ENCODE results near the gene STOX1.
"Not testable (repeated sequence)": the region's sequence is repeated elsewhere in the genome, so short reads cannot be mapped to it uniquely, and the experiment has no call there.

Gene STOX1

DNA sequence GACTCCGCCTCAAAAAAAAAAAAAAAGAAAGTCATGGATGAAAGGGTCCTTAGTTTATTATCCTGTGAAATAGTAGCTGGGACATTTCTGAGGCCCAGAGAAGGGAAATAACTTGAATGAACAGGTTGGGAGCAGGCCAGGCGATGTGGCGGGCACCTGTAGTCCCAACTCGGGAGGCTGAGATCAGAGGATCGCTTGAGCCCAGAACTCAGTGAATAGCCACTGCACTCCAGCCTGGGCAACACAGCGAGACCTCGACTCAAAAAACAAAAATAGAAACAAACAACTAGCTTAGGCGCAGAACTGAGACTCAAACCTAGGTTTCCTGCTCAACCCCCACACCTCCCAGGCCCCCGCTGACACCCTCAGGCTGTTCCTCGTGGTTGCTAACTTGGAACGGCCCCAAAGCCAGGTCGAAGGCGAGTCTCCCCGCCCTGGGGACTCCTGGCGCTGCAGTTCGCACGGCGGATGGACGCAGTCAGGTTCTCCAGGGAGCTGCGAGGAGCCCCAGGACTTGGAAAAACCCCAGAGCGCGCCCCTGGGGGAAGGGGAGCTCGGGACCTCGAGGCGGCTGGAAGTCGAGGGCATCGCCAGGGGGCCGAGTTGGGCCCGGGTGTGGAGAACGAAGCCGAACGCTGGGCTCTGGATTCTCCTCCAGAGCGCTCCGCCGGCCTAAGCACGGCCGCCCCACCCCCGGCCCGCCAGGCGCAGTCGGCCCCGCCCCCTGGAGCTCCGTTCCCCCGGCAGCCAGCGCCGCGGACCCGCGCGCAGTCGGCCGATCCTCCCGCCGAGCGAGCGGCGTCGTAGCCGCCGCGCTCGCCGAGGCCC, at the start of gene STOX1:
TSS of gene STOX1 (plus strand) at position 768 of the 828 bp plus-strand sequence. CDS start 93 bp downstream, outside the sequence.
- peak; percentile 63 for DNase-seq

DNA sequence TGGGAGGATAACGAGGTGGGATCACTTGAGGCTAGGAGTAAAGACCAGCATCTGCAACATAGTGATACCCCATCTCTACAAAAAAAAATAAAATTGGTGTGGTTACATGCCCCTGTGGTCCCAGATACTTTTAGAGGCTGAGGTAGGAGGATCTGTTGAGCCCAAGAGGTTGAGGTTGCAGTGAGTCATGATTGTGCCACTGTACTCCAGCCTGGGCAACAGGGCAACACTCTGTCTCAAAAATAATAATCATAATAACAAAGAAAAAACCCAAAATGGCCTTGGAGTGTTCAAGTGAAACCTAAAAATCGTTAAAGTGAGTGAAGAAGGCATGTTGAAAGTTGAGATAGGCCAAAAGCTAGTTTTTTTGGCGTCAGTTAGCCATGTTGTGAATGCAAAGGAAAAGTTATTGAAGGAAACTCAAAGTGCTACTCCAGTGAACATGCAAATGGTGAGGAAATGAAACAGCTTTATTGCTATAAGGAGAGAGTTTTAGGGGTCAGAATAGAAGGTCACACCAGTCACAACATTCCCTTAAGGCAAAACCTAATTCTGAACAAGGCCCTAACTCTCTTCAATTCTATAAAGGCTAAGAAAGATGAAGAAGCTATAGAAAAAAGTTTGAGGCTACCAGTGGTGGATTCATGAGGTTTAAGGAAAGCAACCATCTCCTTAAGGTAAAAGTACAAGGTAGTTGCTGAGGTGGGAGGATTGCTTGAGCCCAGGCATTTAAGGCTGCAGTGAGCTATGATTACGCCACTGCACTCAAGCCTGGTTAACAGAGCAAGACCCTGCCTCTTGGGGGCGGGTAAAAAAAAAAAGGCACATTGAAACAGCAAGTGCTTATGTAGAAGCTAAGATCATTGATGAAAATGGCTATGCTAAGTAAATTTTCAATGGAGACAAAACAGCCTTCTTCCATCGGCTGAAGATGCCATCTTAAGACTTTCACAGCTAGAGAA, 45.4 kb upstream of the STOX1 start:
- no peak for DNase-seq

DNA sequence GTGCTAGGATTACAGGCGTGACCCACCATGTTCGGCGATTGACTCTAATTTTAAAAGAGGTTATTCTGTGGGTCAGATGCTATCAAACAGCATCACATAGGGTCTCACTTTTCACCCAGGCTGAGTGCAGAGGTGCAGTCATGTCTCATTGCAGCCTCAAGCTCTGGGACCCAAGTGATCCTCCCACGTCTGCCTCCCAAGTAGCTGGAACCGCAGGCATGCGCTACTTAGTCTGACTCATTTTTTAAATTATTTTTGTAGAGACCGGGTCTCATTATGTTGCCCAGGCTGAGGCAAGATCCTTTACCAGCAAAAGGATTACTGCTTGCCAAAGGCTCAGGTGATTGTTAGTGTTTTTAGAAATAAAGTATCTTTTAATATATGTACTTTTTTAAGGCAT, 42.9 kb upstream of the STOX1 start:
- no peak for DNase-seq

DNA sequence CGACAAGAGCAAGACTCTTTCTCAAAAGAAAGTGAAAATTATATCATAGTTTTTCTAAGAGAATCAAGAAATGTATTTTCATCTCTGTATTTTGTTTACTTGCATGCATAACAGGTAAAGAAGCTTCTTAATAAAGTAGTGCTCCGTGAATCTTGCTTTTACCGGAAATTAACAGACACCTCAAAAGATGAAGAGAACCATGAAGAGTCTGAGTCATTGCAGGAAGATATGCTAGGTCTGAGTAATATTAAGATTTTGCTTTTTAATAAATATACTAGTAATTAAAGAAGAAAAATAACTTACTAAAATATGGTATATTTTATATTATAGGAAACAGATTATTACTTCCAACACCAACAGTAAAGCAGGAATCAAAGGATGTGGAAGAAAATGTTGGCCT, 39.5 kb upstream of the STOX1 start:
- no peak for DNase-seq

DNA sequence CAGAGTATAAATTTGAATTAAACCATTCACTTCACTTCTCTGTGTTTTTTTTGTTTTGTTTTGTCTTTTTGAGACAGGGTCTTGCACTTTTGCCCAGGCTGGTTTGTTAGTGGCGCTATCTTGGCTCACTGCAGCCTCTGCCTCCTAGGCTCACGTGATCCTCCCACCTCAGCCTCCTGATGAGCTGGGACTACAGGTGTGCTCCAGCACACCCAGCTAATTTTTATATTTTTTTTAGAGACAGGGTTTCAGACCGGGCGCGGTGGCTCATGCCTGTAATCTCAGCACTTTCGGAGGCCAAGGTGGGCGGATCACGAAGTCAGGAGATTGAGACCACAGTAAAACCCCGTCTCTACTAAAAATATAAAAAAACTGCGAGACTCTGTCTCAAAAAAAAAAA, 36.9 kb upstream of the STOX1 start:
- no peak for DNase-seq

- no peak for DNase-seq
Measured at GRCh38 chr10:68792115-68792514, 35.2 kb upstream of the STOX1 start.

DNA sequence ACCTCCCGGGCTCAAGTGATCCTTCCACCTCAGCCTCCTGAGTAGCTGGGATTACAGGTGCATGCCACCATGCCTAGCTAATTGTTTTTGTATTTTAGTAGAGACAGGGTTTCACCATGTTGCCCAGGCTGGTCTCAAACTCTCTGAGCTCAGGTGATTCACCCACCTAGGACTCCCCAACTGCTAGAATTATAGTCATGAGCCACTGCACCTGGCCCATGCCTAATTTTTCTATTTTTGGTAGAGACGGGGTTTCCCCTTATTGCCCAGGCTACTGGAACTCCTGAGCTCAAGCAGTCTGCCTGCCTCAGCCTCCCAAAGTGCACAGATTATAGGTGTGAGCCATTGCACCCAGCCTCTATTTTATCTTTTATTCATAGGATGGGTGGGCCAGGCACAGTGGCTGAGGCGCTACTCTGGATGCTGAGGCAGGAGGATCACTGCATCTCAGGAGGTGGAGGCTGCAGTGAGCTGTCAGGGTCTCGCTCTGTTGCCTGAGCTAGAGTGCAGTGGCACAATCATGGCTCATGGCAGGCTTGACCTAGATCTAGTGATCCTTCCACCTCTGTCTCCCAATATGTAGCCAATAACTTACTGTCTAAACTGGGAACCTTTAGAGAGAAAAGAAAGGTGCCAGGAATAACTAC, 31.3 kb upstream of the STOX1 start:
- no peak for DNase-seq

- DNase-seq: no peak
Measured at GRCh38 chr10:68796605-68797004, 30.7 kb upstream of the STOX1 start.

- DNase-seq: no peak
Measured at GRCh38 chr10:68800211-68800610, 27.1 kb upstream of the STOX1 start.

GRCh38 chr10:68804692-68805091, 22.6 kb upstream of the STOX1 start:
- DNase-seq: no peak

DNA sequence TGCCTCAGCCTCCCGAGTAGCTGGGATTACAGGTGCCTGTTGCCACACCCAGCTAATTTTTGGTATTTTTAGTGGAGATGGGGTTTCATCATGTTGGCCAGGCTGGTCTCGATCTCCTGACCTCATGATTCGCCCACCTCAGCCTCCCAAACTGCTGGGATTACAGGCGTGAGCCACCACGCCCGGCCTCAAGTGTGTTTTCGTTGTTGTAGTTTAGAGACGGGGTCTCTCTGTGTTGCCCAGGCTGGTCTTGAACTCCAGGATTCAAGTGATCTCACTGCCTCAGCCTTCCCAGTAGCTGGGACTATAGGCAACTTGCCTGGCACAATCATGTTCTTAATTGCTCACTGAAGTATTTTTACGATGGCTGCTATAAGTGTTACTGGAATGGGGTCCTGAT, 16.5 kb upstream of the STOX1 start:
- not testable (repeated sequence) for DNase-seq

DNA sequence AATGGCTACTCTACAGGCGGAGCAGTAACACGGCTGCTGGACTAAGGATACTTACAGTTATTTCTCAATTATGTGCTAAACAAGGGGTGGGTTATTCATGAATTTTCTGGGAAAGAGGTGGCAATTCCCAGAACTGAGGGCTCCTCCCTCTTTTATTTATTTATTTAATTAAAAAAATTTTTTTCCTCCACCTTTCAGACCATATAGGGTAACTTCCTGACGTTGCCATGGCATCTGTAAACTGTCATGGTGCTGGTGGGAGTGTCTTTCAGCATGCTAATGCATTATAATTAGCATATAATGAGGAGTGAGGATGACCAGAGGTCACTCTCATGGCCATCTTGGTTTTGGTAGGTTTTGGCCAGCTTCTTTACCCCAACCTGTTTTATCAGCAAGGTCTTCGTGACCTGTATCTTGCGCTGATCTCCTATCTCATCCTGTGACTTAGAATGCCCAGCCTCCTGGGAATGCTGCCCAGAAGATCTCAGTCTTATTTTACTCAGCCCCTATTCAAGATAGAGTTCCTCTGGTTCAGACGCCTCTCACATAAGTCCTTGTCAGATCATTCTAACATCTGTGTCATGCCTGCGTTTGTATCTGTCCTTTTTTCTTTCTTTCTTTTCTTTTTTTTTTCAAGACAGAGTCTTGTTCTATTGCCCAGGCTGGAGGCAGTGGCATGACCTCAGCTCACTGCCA, 15.9 kb upstream of the STOX1 start:
- DNase-seq: no peak

DNA sequence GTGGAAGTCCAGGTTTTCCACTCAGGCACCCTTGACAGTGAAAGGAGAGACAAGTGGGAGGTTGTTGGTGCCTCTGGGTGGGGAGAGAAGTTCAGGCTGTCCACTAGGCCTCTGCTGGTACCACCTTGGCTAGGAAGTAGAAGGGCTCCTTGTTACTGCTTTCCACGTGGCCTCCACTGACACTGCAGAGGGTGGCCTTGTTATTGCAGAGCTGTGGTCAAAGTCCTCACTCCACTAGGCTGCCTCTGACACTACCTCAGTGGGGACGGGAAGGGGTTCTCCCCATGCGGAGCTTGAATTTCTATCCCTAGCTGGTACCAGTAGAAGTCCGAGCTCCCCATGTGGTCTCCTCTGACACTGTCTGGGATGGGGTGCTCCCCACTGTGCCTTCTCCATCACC, 14.9 kb upstream of the STOX1 start:
- DNase-seq: no peak

DNA sequence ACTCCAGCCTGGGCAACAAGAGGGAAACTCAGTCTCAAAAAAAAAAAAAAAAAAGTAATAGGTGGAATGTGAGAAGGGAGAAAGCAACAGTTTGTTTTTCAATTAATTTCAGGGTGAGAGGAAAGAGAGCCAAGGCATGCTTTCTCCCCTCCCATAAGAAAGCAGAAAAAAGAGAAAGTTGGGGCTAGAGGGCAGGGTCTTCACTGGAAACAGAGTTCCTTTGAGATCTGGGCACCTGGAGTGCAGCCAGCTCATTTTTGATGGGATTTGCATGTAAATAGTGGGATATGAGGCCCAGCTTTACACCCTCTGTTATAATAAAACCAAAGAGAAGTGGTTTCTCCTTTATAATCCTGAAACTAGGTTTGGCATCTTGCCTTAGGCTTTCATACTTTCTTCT, 13.8 kb upstream of the STOX1 start:
- DNase-seq: no peak

DNA sequence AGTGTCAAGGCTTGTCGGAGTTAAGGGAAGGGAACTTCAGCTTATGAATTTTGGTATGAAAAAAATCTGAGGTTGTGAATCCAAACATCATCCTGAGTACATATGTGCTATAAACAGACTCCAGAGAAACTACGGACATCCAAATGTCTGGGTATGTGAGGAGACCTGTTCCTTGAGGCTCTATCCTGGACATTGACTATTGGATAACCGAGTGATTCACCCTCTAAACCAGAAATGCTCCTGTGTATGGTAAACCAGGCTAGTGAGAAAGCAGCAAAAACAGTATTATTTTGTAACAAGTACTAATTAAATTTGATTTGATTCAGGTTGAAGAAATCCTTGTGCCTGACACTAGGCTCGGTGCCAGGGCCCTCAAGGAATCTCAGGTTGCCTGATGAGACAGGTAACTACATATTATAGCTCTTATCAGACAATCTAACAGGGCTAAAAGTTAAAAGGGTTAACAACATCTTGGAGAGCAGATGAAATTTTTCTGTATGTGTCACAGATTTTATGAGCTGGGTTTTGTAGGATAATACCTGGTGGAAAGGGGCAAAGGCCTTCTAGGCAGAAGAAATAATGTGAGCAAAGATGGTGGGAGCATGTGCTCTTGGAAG, 10.4 kb upstream of the STOX1 start:
- no peak for DNase-seq

DNA sequence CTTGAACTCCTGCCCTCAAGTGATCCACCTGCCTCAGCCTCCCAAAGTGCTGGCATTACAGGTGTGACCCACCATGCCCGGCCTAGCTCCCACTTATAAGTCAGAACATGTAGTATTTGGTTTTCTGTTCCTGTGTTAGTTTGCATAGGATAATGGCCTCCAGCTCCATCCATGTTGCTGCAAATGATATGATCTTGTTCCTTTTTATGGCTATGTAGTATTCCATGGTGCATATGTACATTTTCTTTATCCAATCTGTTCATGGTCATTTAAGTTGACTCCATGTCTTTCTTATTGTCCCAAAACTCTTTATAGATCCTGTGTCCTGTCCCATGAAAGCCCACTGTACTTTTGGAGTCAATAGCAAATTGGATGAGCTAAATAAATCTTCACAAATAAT, 7.0 kb upstream of the STOX1 start:
- not testable (repeated sequence) for DNase-seq

DNA sequence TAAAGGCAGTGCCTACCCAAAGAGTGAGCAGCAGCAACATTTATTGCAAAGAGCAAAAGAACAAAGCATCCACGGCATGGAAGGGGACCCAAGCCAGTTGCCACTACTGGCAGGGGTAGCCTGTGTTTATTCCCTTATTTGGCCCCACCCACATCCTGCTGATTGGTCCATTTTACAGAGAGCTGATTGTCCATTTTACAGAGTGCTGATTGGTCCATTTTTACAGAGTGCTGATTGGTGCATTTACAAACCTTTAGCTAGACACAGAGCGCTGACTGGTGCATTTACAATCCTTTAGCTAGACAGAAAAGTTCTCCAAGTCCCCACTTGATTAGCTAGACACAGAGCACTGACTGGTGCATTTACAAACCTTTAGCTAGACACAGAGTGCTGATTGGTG, 4.7 kb upstream of the STOX1 start:
- DNase-seq: not testable (repeated sequence)

- DNase-seq: not testable (repeated sequence)
Measured at GRCh38 chr10:68827592-68827959, 245 bp downstream of the STOX1 start.

DNA sequence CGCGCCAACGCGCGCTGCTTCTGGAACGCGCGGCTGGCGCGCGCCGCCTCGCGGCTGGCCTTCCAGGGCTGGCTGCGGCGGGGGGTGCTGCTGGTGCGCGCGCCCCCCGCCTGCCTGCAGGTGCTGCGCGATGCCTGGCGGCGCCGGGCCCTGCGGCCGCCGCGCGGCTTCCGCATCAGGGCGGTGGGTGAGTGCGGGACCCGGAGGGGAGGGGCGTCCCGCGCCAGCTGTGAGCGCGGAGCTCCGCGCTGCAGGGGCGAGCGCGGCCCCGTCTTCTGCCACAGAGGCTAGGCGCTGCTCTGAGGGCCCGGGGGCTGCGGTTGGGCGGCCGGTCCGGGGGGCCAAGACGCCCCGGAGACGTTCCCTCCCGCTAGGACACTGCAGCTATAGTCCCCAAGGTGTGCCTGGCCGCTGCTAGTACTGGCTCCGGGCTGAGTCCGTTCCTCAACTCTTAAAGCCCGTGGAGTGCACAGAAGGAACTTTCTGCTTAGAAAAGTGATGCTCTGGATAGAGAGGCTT, 811 bp downstream of the STOX1 start:
- not testable (repeated sequence) for DNase-seq

DNA sequence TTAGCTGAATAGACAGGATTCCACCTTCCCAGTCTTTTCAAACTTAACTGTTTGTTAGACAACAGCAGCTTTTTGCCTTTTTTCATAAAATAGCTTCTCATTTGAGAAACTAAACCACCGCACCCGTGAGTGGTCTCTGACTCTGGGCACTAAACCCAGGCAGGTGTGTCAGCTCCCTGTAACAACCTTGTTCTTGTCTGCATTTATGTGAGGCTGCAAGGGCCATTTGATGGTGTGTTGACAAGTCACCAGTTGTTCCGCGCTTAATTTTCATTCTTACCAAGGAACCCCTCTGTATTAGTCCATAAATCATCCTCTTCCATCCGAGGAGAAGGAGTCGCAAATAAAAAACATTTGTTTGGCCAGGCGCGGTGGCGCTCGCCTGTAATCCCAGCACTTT, 1.5 kb downstream of the STOX1 start:
- DNase-seq: no peak

- DNase-seq: no peak
Measured at GRCh38 chr10:68829521-68829920, 2.2 kb downstream of the STOX1 start.

- DNase-seq: no peak
Measured at GRCh38 chr10:68829952-68830351, 2.6 kb downstream of the STOX1 start.
